NCI-H82 treated with DMSO at 0.1 percent for 48 hours (cell line): ENCODE data around the gene DTX1.

Experiments used
- DNase-seq: peaks from one replicate; lab custom pipeline; 2025; ENCODE audit not compliant: unreplicated experiment; lab: John Stamatoyannopoulos, UW

The DTX1 gene

GRCh38 chr12:113070117-113070906 lies 13.8 kb downstream of the DTX1 start:
- no peak for DNase-seq

GRCh38 chr12:113071135-113072112 lies 14.9 kb downstream of the DTX1 start:
- DNase-seq: no peak

- no peak for DNase-seq
Observed at GRCh38 chr12:113072136-113072535, 15.6 kb downstream of the DTX1 start.

- no peak for DNase-seq
Observed at GRCh38 chr12:113073586-113073985, 17.1 kb downstream of the DTX1 start.

- DNase-seq: no peak
Observed at GRCh38 chr12:113075137-113075683, 18.7 kb downstream of the DTX1 start.

- DNase-seq: no peak
Observed at GRCh38 chr12:113077057-113077858, 20.7 kb downstream of the DTX1 start.

GRCh38 chr12:113077859-113078255 lies 21.3 kb downstream of the DTX1 start:
- no peak for DNase-seq

GRCh38 chr12:113081873-113082272 lies 25.3 kb downstream of the DTX1 start:
- DNase-seq: no peak

- no peak for DNase-seq
Observed at GRCh38 chr12:113082486-113083148, 26.1 kb downstream of the DTX1 start.

GRCh38 chr12:113083863-113084435 lies 27.4 kb downstream of the DTX1 start:
- no peak for DNase-seq

GRCh38 chr12:113086249-113087164 lies 30.0 kb downstream of the DTX1 start:
- DNase-seq: no peak

- no peak for DNase-seq
Observed at GRCh38 chr12:113087193-113087592, 30.7 kb downstream of the DTX1 start.

- no peak for DNase-seq
Observed at GRCh38 chr12:113088037-113088436, 31.5 kb downstream of the DTX1 start.

- DNase-seq: no peak
Observed at GRCh38 chr12:113088971-113089756, 32.6 kb downstream of the DTX1 start.

GRCh38 chr12:113089839-113090238 lies 33.3 kb downstream of the DTX1 start:
- no peak for DNase-seq

GRCh38 chr12:113090740-113091139 lies 34.2 kb downstream of the DTX1 start:
- DNase-seq: no peak

- DNase-seq: no peak
Observed at GRCh38 chr12:113091506-113091905, 35.0 kb downstream of the DTX1 start.
